Neural progenitor cell (in vitro differentiated cells): ENCODE data around the gene PRF1. TPM values are rescaled to one million over a fixed set of nuclear protein-coding genes. Genes with fewer than 3 reads are reported as not detected.
"Not testable (repeated sequence)": the region's sequence is repeated elsewhere in the genome, so short reads cannot be mapped to it uniquely, and the experiment has no call there.

Experiments
- DNase-seq: peaks from one replicate; pipeline ENCODE4 v3.0.0-alpha.2; 2016; ENCODE audit warnings: low spot score
- H2AFZ ChIP-seq: fragments of 200-600 bp; sonication (generic); replicated peaks from 2 replicates; pipeline ENCODE4 v1.6.1; 2016; ENCODE audit warnings: antibody characterized with exemption
- H3F3A ChIP-seq: fragments of 200-600 bp; sonication (generic); 2 replicates; pipeline ENCODE4 v1.6.1; 2016; ENCODE audit warnings: antibody characterized with exemption, low read depth
- H3K27ac ChIP-seq: fragments of 200-600 bp; sonication (generic); 2 replicates; pipeline ENCODE4 v1.5.1; 2016; ENCODE audit warnings: mild to moderate bottlenecking
- H3K27me3 ChIP-seq: fragments of 200-600 bp; sonication (generic); 2 replicates; pipeline ENCODE4 v1.6.1; 2016; ENCODE audit warnings: mild to moderate bottlenecking, moderate library complexity
- H3K36me3 ChIP-seq: fragments of 200-600 bp; sonication (generic); 2 replicates; pipeline ENCODE4 v1.5.1; 2016
- H3K4me1 ChIP-seq: fragments of 200-600 bp; sonication (generic); 2 replicates; pipeline ENCODE4 v1.6.1; 2016; ENCODE audit warnings: mixed run types
- H3K4me2 ChIP-seq: fragments of 200-600 bp; sonication (generic); 2 replicates; pipeline ENCODE4 v1.6.1; 2016
- H3K4me3 ChIP-seq: fragments of 200-600 bp; sonication (generic); 2 replicates; pipeline ENCODE4 v1.5.1; 2016
- H3K79me2 ChIP-seq: fragments of 200-600 bp; sonication (generic); 2 replicates; pipeline ENCODE4 v1.6.1; 2016; ENCODE audit warnings: low read depth
- H3K9ac ChIP-seq: fragments of 200-600 bp; sonication (generic); 2 replicates; pipeline ENCODE4 v1.6.1; 2016
- H3K9me3 ChIP-seq: fragments of 200-600 bp; sonication (generic); 2 replicates; pipeline ENCODE4 v1.5.1; 2016; ENCODE audit warnings: low read depth
- H4K20me1 ChIP-seq: fragments of 200-600 bp; sonication (generic); 2 replicates; pipeline ENCODE4 v1.6.1; 2016; ENCODE audit warnings: low read depth
- H3K27ac Mint-ChIP-seq: 3 replicates; pipeline ENCODE4 v1.8.0; 2021; ENCODE audit warnings: mixed read lengths
- H3K27me3 Mint-ChIP-seq: 2 replicates; pipeline ENCODE4 v1.8.0; 2022; ENCODE audit warnings: low read depth, mild to moderate bottlenecking, inconsistent platforms, moderate library complexity, mixed read lengths; ENCODE audit not compliant: insufficient read depth
- H3K36me3 Mint-ChIP-seq: 3 replicates; pipeline ENCODE4 v1.8.0; 2021; ENCODE audit warnings: mixed read lengths
- H3K4me1 Mint-ChIP-seq: 3 replicates; pipeline ENCODE4 v1.8.0; 2021; ENCODE audit warnings: mixed read lengths
- H3K4me3 Mint-ChIP-seq: 3 replicates; pipeline ENCODE4 v1.8.0; 2021; ENCODE audit warnings: mild to moderate bottlenecking, moderate library complexity, mixed read lengths
- H3K9me3 Mint-ChIP-seq: 3 replicates; pipeline ENCODE4 v1.8.0; 2020; ENCODE audit warnings: mixed read lengths
- CTCF ChIP-seq: fragments of 200-600 bp; sonication (generic); IDR thresholded peaks from 2 replicates; pipeline ENCODE4 v1.5.1; 2017; ENCODE audit warnings: antibody characterized with exemption, mild to moderate bottlenecking
- EZH2 ChIP-seq: fragments of 200-600 bp; sonication (generic); IDR thresholded peaks from 2 replicates; pipeline ENCODE4 v1.6.1; 2017; ENCODE audit warnings: antibody characterized with exemption, mild to moderate bottlenecking, moderate library complexity
- EZH2phosphoT487 ChIP-seq: fragments of 200-600 bp; sonication (generic); IDR thresholded peaks from 2 replicates; pipeline ENCODE4 v1.6.1; 2017; ENCODE audit warnings: antibody characterized with exemption
- total RNA-seq: library from RNA; depleted of rRNA; stranded (reverse); fragments of >200 nt; gene quantifications from 2 replicates; pipeline ENCODE4 v1.2.3, GENCODE V29; 2015; ENCODE audit warnings: low replicate concordance

Gene PRF1
- total RNA-seq, 1 donor from 2014 or later = not detected

DNA sequence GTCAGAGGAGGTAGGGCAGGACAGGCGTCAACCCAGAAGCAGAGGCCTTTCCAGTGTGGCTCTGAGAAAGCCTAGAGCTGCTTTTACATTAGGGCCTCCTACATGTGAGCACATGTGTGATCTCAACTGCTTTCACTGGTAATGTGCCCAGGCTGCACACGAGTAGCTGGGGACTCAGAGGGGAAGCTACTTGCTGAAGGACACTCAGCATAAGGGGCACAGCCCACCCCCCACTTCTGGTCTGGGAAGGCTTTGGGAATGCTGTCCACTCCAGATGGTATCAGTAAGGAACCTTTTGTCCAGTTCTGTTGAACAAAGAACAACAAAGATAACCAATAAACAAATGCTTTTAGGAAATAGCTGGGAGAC is 18.9 kb downstream of the PRF1 start:
- Mint-ChIP-seq H3K4me3 (no peak overlapping the region), H3K4me1 (peaks cover 30% of the 10 kb centered on the region), H3K36me3 (no peaks in the 10 kb centered on the region), H3K9me3 (no peaks in the 10 kb centered on the region), H3K27me3 (peaks cover 4% of the 10 kb centered on the region), H3K27ac (no peak overlapping the region)
- Histone ChIP-seq H3K9ac (no peak overlapping the region), H3K27ac (no peak overlapping the region), H3F3A (peaks cover 19% of the 10 kb centered on the region), H2AFZ (no peak overlapping the region), H3K79me2 (no peaks in the 10 kb centered on the region), H4K20me1 (no peaks in the 10 kb centered on the region), H3K4me1 (peaks cover 26% of the 10 kb centered on the region), H3K36me3 (no peaks in the 10 kb centered on the region), H3K4me2 (no peak overlapping the region), H3K9me3 (no peaks in the 10 kb centered on the region), H3K27me3 (no peaks in the 10 kb centered on the region), H3K4me3 (no peak overlapping the region)
- no peak for DNase-seq
- TF ChIP-seq EZH2 = no peak
- no peak for TF ChIP-seq CTCF
- no peak for TF ChIP-seq EZH2phosphoT487

DNA sequence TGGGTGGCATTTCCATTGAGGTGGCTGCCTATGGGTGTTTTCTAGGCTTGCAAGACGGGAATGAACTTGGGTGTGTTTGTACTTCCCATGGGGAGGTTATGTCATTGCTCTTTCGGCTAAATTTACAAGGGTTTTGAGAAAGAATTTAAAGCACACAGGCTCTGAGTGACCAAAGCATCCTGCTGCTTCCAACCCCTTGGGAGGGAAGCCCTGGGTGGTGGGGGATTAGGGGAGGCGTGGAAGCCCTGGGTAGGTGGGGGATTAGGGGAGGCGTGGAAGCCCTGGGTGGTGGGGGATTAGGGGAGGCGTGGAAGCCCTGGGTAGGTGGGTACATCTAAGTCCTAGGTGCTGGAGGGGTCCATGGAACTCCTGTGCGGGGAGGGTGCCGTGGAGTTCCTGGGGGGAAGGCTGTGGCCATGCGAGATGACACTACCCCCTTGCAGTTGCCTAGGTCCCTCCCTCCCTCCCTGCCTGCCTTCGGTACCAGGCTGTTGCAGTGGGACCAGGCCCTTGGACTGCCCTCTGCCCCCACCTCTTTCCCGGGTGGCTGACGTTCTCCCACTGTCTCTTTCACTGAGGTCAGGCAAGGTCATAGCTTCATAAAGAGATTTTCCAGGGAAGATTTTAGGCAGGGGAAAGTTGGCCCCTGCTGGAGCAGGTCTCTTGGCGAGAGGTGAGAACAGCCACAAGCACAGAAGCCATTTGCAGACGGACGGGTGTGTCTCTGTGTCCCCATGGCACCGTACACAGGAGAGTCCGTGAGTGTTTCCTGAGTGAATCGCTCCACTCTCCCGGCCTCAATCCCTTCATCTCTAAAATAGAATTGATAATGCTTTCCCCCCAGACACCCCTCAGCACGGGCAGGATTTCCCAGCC is 19.5 kb downstream of the PRF1 start:
- no peak for DNase-seq
- Mint-ChIP-seq H3K9me3 (no peaks in the 10 kb centered on the region), H3K4me3 (no peak overlapping the region), H3K27me3 (peaks cover 5% of the 10 kb centered on the region), H3K27ac (no peak overlapping the region), H3K4me1 (peaks cover 27% of the 10 kb centered on the region), H3K36me3 (no peaks in the 10 kb centered on the region)
- H4K20me1 ChIP-seq = no peaks in the 10 kb centered on the region
- H3K27me3 ChIP-seq = no peaks in the 10 kb centered on the region
- H3F3A ChIP-seq = peaks cover 19% of the 10 kb centered on the region
- H3K36me3 ChIP-seq = no peaks in the 10 kb centered on the region
- no peak overlapping the region for H3K9ac ChIP-seq
- no peak overlapping the region for H3K4me2 ChIP-seq
- TF ChIP-seq CTCF (no peak), EZH2phosphoT487 (no peak), EZH2 (no peak)
- H3K4me3 ChIP-seq = no peak overlapping the region
- H2AFZ ChIP-seq = no peak overlapping the region
- H3K4me1 ChIP-seq = peaks cover 26% of the 10 kb centered on the region
- no peaks in the 10 kb centered on the region for H3K79me2 ChIP-seq
- no peak overlapping the region for H3K27ac ChIP-seq
- no peaks in the 10 kb centered on the region for H3K9me3 ChIP-seq

GRCh38 chr10:70581176-70581575 is 21.4 kb downstream of the PRF1 start:
- H3K4me3 ChIP-seq, H3K27me3 ChIP-seq, H4K20me1 ChIP-seq, H3K36me3 Mint-ChIP-seq, H3K4me2 ChIP-seq, H3K36me3 ChIP-seq, H2AFZ ChIP-seq, H3K79me2 ChIP-seq, H3K27me3 Mint-ChIP-seq, H3K9me3 Mint-ChIP-seq, H3K9ac ChIP-seq, DNase-seq, H3K9me3 ChIP-seq, H3K27ac ChIP-seq, H3K27ac Mint-ChIP-seq, H3K4me3 Mint-ChIP-seq: not testable (repeated sequence)
- H3K4me1 Mint-ChIP-seq = peaks cover 26% of the 10 kb centered on the region
- Histone ChIP-seq H3F3A (peaks cover 19% of the 10 kb centered on the region), H3K4me1 (peaks cover 26% of the 10 kb centered on the region)

DNA sequence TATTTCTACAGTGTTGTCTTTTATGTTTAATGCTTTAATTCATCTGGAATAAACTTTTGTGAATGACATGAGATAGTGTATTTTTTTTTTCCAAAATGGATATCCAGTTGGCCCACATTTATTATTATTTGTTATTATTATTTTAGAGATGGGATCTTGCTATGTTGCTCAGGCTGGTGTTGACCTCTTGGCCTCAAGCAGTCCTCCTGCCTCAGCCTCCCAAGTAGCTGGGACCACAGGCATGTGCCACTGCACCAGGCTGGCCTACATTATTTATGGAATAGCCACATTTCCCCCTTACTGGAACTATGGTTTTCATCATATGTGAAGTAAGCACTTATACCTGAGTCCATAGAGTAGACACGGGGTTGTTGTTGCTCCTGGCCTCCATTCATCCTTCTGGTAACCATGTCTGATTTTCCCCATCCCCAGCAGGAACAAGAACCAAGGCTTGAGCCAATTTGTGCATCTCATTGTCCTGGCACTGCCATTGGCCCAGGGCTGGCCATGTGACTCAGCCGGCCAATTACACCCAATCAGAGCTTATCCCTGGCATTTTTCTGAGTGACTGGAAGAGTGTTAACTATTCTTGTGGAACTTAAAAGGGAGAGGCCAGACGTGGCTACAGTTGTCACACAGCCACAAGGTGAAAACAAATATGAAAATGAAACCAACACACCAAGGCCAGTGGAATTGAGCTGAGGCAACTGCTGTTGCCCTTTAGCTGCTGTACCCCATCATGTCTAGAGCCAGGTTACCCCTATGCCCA is 23.1 kb downstream of the PRF1 start:
- H3K36me3 Mint-ChIP-seq = no peaks in the 10 kb centered on the region
- Histone ChIP-seq H2AFZ (no peak overlapping the region), H4K20me1 (no peaks in the 10 kb centered on the region), H3K9ac (no peak overlapping the region), H3K36me3 (no peaks in the 10 kb centered on the region), H3K4me1 (peaks cover 20% of the 10 kb centered on the region), H3K4me3 (no peak overlapping the region), H3K79me2 (no peaks in the 10 kb centered on the region), H3K27ac (no peak overlapping the region), H3F3A (peaks cover 6% of the 10 kb centered on the region), H3K4me2 (no peak overlapping the region), H3K27me3 (no peaks in the 10 kb centered on the region), H3K9me3 (no peaks in the 10 kb centered on the region)
- H3K27ac Mint-ChIP-seq = no peak overlapping the region
- no peak overlapping the region for H3K4me3 Mint-ChIP-seq
- H3K4me1 Mint-ChIP-seq = peaks cover 20% of the 10 kb centered on the region
- no peak for DNase-seq
- TF ChIP-seq EZH2phosphoT487 = no peak
- no peak for TF ChIP-seq EZH2
- no peak for TF ChIP-seq CTCF
- H3K9me3 Mint-ChIP-seq = no peaks in the 10 kb centered on the region
- peaks cover 2% of the 10 kb centered on the region for H3K27me3 Mint-ChIP-seq
